H9 (cell line): ENCODE results near the gene PIEZO2. TPM values are rescaled to one million over a fixed set of nuclear protein-coding genes. Genes with fewer than 3 reads are reported as not detected.

Experiments used
- DNase-seq: peaks from one replicate; pipeline ENCODE4 v3.0.0-alpha.2; 2017
- H2AFZ ChIP-seq: one replicate; pipeline ENCODE4 v1.6.1; 2013; ENCODE audit warnings: mild to moderate bottlenecking, low read length, control low read depth, moderate library complexity
- H2AK5ac ChIP-seq: 2 replicates; pipeline ENCODE4 v1.6.1; 2013; ENCODE audit warnings: low read length, control low read depth, mixed read lengths; ENCODE audit not compliant: insufficient read length
- H2BK120ac ChIP-seq: one replicate; pipeline ENCODE4 v1.6.1; 2013; ENCODE audit warnings: low read depth, mild to moderate bottlenecking, low read length, control low read depth, inconsistent platforms; ENCODE audit not compliant: poor library complexity, severe bottlenecking
- H2BK12ac ChIP-seq: 2 replicates; pipeline ENCODE4 v1.6.1; 2013; ENCODE audit warnings: low read length, control low read depth, mixed read lengths, low read depth; ENCODE audit not compliant: insufficient read length
- H2BK15ac ChIP-seq: 2 replicates; pipeline ENCODE4 v1.6.1; 2013; ENCODE audit warnings: low read depth, low read length, control low read depth
- H2BK20ac ChIP-seq: one replicate; pipeline ENCODE4 v1.6.1; 2013; ENCODE audit warnings: low read depth, mild to moderate bottlenecking, low read length, control low read depth, inconsistent platforms; ENCODE audit not compliant: poor library complexity, severe bottlenecking
- H2BK5ac ChIP-seq: 2 replicates; pipeline ENCODE4 v1.6.1; 2013; ENCODE audit warnings: low read length, control low read depth, mixed read lengths; ENCODE audit not compliant: insufficient read length
- H3K14ac ChIP-seq: 2 replicates; pipeline ENCODE4 v1.6.1; 2013; ENCODE audit warnings: low read length, control low read depth; ENCODE audit not compliant: insufficient read depth
- H3K18ac ChIP-seq: 2 replicates; pipeline ENCODE4 v1.6.1; 2013; ENCODE audit warnings: low read depth, mild to moderate bottlenecking, mixed read lengths, low read length, control low read depth; ENCODE audit not compliant: insufficient read length
- H3K23ac ChIP-seq: 2 replicates; pipeline ENCODE4 v1.6.1; 2013; ENCODE audit warnings: low read length, control low read depth, mixed read lengths, low read depth; ENCODE audit not compliant: insufficient read length
- H3K23me2 ChIP-seq: 2 replicates; pipeline ENCODE4 v1.6.1; 2013; ENCODE audit warnings: low read depth, mild to moderate bottlenecking, mixed read lengths, low read length, control low read depth; ENCODE audit not compliant: insufficient read length, poor library complexity, severe bottlenecking
- H3K27ac ChIP-seq: 2 replicates; pipeline ENCODE4 v1.5.1; 2013; ENCODE audit warnings: low read length, control low read depth, mixed read lengths, low read depth; ENCODE audit not compliant: insufficient read length
- H3K27me3 ChIP-seq: 2 replicates; pipeline ENCODE4 v1.6.1; 2013; ENCODE audit warnings: low read length, control low read depth, inconsistent platforms; ENCODE audit not compliant: insufficient read depth
- H3K4ac ChIP-seq: 2 replicates; pipeline ENCODE4 v1.6.1; 2013; ENCODE audit warnings: low read depth, mild to moderate bottlenecking, control low read depth, inconsistent platforms, low read length, moderate library complexity
- H3K4me1 ChIP-seq: 2 replicates; pipeline ENCODE4 v1.6.1; 2013; ENCODE audit warnings: low read length, control low read depth, inconsistent platforms; ENCODE audit not compliant: insufficient read depth
- H3K4me2 ChIP-seq: 2 replicates; pipeline ENCODE4 v1.6.1; 2013; ENCODE audit warnings: low read length, control low read depth, mixed read lengths; ENCODE audit not compliant: insufficient read length, insufficient read depth
- H3K56ac ChIP-seq: 2 replicates; pipeline ENCODE4 v1.6.1; 2013; ENCODE audit warnings: low read depth, mild to moderate bottlenecking, mixed read lengths, low read length, control low read depth; ENCODE audit not compliant: insufficient read length
- H3K79me1 ChIP-seq: 2 replicates; pipeline ENCODE4 v1.6.1; 2013; ENCODE audit warnings: low read depth, mild to moderate bottlenecking, moderate library complexity, low read length, control low read depth, inconsistent platforms; ENCODE audit not compliant: insufficient read depth, poor library complexity, severe bottlenecking
- H3K79me2 ChIP-seq: 2 replicates; pipeline ENCODE4 v1.6.1; 2013; ENCODE audit warnings: low read length, control low read depth, inconsistent platforms; ENCODE audit not compliant: insufficient read depth
- H3K9ac ChIP-seq: 2 replicates; pipeline ENCODE4 v1.6.1; 2013; ENCODE audit warnings: low read length, control low read depth, mixed read lengths; ENCODE audit not compliant: insufficient read length; ENCODE audit errors: extremely low read depth
- H3K9me3 ChIP-seq: one replicate; pipeline ENCODE4 v1.6.1; 2013; ENCODE audit warnings: low read depth, low read length, inconsistent platforms; ENCODE audit not compliant: control insufficient read depth
- H3T11ph ChIP-seq: one replicate; pipeline ENCODE4 v1.6.1; 2013; ENCODE audit warnings: mild to moderate bottlenecking, low read length, control low read depth, inconsistent platforms
- H4K20me1 ChIP-seq: one replicate; pipeline ENCODE4 v1.6.1; 2013; ENCODE audit not compliant: control insufficient read depth, insufficient read length, insufficient read depth
- H4K5ac ChIP-seq: 2 replicates; pipeline ENCODE4 v1.6.1; 2013; ENCODE audit warnings: low read depth, mild to moderate bottlenecking, mixed read lengths, low read length, control low read depth; ENCODE audit not compliant: insufficient read length
- H4K8ac ChIP-seq: replicated peaks from 2 replicates; pipeline ENCODE4 v1.6.1; 2013; ENCODE audit warnings: low read length, control low read depth, mixed read lengths, low read depth; ENCODE audit not compliant: insufficient read length
- H4K91ac ChIP-seq: 2 replicates; pipeline ENCODE4 v1.6.1; 2013; ENCODE audit warnings: low read depth, mild to moderate bottlenecking, moderate library complexity, mixed read lengths, low read length, control low read depth; ENCODE audit not compliant: insufficient read length
- H3K27ac Mint-ChIP-seq, 3 experiments: 2 replicates in 2 of 3; 3 replicates in 1 of 3; pipeline ENCODE4 v1.8.0; 2020 to 2021; ENCODE audit warnings: mixed read lengths in 3 of 3, mild to moderate bottlenecking in 1 of 3, moderate library complexity in 1 of 3
- H3K27me3 Mint-ChIP-seq: 2 replicates; pipeline ENCODE4 v1.8.0; 2021; ENCODE audit warnings: low read depth, mild to moderate bottlenecking, moderate library complexity, mixed read lengths
- H3K36me3 Mint-ChIP-seq, 3 experiments: 2 replicates in 2 of 3; 3 replicates in 1 of 3; pipeline ENCODE4 v1.8.0; 2020 to 2021; ENCODE audit warnings: low read depth in 3 of 3, mixed read lengths in 3 of 3; ENCODE audit not compliant: insufficient read depth in 1 of 3
- H3K4me1 Mint-ChIP-seq, 2 experiments: 2 replicates each; pipeline ENCODE4 v1.8.0; 2020; ENCODE audit warnings: mixed read lengths in 2 of 2
- H3K4me3 Mint-ChIP-seq, 2 experiments: 2 replicates in 1 of 2; 3 replicates in 1 of 2; pipeline ENCODE4 v1.8.0; 2020 to 2021; ENCODE audit warnings: mild to moderate bottlenecking in 2 of 2, mixed read lengths in 2 of 2, moderate library complexity in 1 of 2
- H3K9me3 Mint-ChIP-seq, 2 experiments: 2 replicates in 1 of 2; 3 replicates in 1 of 2; pipeline ENCODE4 v1.8.0; 2020; ENCODE audit warnings: mild to moderate bottlenecking in 2 of 2, mixed read lengths in 2 of 2, moderate library complexity in 1 of 2
- WGBS: extraction: QIAGEN DNeasy Blood & Tissue Kit; methylation state at CpG from one replicate; pipeline ENCODE4 v1.1.7; 2013; ENCODE audit warnings: missing lambda C conversion rate, low lambda C conversion rate, mixed read lengths; ENCODE audit not compliant: insufficient read length; ENCODE audit errors: extremely low coverage; 5-methylcytosine and 5-hydroxymethylcytosine counted together
- total RNA-seq: library from RNA; stranded (reverse); gene quantifications from 2 replicates; pipeline ENCODE4 v1.2.1, GENCODE V29; 2021
- TF ChIP-seq, protein P1 (sequence below): fragments of 200-600 bp; sonication (generic); conservative IDR thresholded peaks from 3 replicates; pipeline ENCODE4 v1.8.0; 2021; ENCODE audit warnings: antibody characterized with exemption, mild to moderate bottlenecking

Gene PIEZO2
- total RNA-seq, 1 experiment from 2014 or later = 3.9 TPM

DNA sequence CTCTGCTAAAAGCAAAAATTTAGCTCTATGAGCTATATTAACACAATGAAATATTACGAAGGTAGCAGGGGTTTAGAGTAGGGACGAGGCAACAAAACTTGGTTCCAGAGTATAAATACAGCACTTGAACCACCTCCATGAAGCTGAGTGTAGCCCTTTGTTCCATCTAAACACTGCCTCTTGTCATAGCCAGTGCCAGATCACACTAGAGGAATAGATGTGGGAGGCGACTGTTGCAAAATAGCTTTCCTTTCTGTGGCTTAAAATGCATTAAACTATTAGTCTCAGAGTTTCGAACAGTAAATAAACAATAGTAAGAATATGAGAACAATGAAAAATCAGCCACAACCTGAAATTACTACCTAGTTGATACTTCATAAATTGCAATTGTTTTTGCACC lies 29.8 kb downstream of the PIEZO2 start:
- TF ChIP-seq, protein P1, sequence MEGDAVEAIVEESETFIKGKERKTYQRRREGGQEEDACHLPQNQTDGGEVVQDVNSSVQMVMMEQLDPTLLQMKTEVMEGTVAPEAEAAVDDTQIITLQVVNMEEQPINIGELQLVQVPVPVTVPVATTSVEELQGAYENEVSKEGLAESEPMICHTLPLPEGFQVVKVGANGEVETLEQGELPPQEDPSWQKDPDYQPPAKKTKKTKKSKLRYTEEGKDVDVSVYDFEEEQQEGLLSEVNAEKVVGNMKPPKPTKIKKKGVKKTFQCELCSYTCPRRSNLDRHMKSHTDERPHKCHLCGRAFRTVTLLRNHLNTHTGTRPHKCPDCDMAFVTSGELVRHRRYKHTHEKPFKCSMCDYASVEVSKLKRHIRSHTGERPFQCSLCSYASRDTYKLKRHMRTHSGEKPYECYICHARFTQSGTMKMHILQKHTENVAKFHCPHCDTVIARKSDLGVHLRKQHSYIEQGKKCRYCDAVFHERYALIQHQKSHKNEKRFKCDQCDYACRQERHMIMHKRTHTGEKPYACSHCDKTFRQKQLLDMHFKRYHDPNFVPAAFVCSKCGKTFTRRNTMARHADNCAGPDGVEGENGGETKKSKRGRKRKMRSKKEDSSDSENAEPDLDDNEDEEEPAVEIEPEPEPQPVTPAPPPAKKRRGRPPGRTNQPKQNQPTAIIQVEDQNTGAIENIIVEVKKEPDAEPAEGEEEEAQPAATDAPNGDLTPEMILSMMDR = no peak
- H3K9me3 Mint-ChIP-seq = no peaks in the 10 kb centered on the region
- no peak overlapping the region for H3K4me2 ChIP-seq

More for the DNA sequence above, 29.8 kb downstream of the PIEZO2 start:
- H4K91ac ChIP-seq = no peak overlapping the region
- H3K79me2 ChIP-seq = no peaks in the 10 kb centered on the region
- no CpG with 5 or more reads among the region's 4 CpGs for WGBS
- H2BK5ac ChIP-seq = no peak overlapping the region
- no peak for DNase-seq
- H3K9ac ChIP-seq = no peak overlapping the region
- no peak overlapping the region for H4K5ac ChIP-seq
- H3K9me3 ChIP-seq = no peaks in the 10 kb centered on the region
- H3K36me3 Mint-ChIP-seq = no peaks in the 10 kb centered on the region; a peak in 2 of 7 replicates
- H3K14ac ChIP-seq = no peak overlapping the region
- H2BK12ac ChIP-seq = no peak overlapping the region
- H3K4me1 Mint-ChIP-seq = no peaks in the 10 kb centered on the region
- H3K79me1 ChIP-seq = no peaks in the 10 kb centered on the region
- no peaks in the 10 kb centered on the region; the same call in 1 of the 2 replicates for H3K27me3 Mint-ChIP-seq
- H2BK20ac ChIP-seq = no peak overlapping the region
- no peak overlapping the region for H2AK5ac ChIP-seq
- H3K27ac ChIP-seq = no peak overlapping the region
- H3K27ac Mint-ChIP-seq = no peak overlapping the region
- H3K23ac ChIP-seq = no peak overlapping the region
- H3K4me3 Mint-ChIP-seq = no peak overlapping the region
- H3K56ac ChIP-seq = no peak overlapping the region
- H3T11ph ChIP-seq = no peak overlapping the region
- no peak overlapping the region for H3K18ac ChIP-seq
- H2BK120ac ChIP-seq = no peak overlapping the region
- H3K27me3 ChIP-seq = no peaks in the 10 kb centered on the region
- no peaks in the 10 kb centered on the region for H3K23me2 ChIP-seq
- H4K8ac ChIP-seq = no peak overlapping the region
- H3K4me1 ChIP-seq = no peaks in the 10 kb centered on the region
- H2AFZ ChIP-seq = no peak overlapping the region
- H4K20me1 ChIP-seq = no peaks in the 10 kb centered on the region
- no peak overlapping the region for H3K4ac ChIP-seq
- no peak overlapping the region for H2BK15ac ChIP-seq
